Glutamatergic neuron (in vitro differentiated cells): ENCODE measurements around the gene PPDPF. TPM values are rescaled to one million over a fixed set of nuclear protein-coding genes. Genes with fewer than 3 reads are reported as not detected.
A peak's percentile ranks its signal among the peaks of the same experiment; 100 is the strongest.

Experiments
- DNase-seq: peaks from one replicate; pipeline ENCODE4 v3.0.0; 2022
- H3K27ac Mint-ChIP-seq: one replicate; pipeline ENCODE4 v1.8.0; 2020; ENCODE audit warnings: mild to moderate bottlenecking, mixed read lengths, inconsistent platforms; ENCODE audit not compliant: unreplicated experiment
- H3K27me3 Mint-ChIP-seq: one replicate; pipeline ENCODE4 v1.8.0; 2020; ENCODE audit warnings: mild to moderate bottlenecking, moderate library complexity, mixed read lengths, inconsistent platforms; ENCODE audit not compliant: unreplicated experiment
- H3K36me3 Mint-ChIP-seq: one replicate; pipeline ENCODE4 v1.8.0; 2020; ENCODE audit warnings: mild to moderate bottlenecking, mixed read lengths, inconsistent platforms; ENCODE audit not compliant: unreplicated experiment
- H3K4me1 Mint-ChIP-seq: one replicate; pipeline ENCODE4 v1.8.0; 2020; ENCODE audit warnings: mild to moderate bottlenecking, low read depth, mixed read lengths, inconsistent platforms; ENCODE audit not compliant: unreplicated experiment
- H3K4me3 Mint-ChIP-seq: one replicate; pipeline ENCODE4 v1.8.0; 2020; ENCODE audit warnings: mild to moderate bottlenecking, mixed read lengths, inconsistent platforms; ENCODE audit not compliant: unreplicated experiment
- H3K9me3 Mint-ChIP-seq: one replicate; pipeline ENCODE4 v1.8.0; 2020; ENCODE audit warnings: mild to moderate bottlenecking, moderate library complexity, mixed read lengths, inconsistent platforms; ENCODE audit not compliant: unreplicated experiment
- total RNA-seq: library from RNA; stranded (reverse); fragmentation: NEBNext Ultra II Directional; extraction: Animal tissue kit (Norgen Biotek cat#: 25700); gene quantifications from one replicate; pipeline ENCODE4 v1.2.1, GENCODE V29; 2021; ENCODE audit not compliant: unreplicated experiment
- TF ChIP-seq, protein P1 (sequence below): fragments of 200-600 bp; sonication (generic); IDR thresholded peaks from one replicate; pipeline ENCODE4 v1.5.0; 2021; ENCODE audit not compliant: partially characterized antibody, unreplicated experiment

Gene PPDPF
- total RNA-seq, 1 donor from 2014 or later: 293 TPM

DNA sequence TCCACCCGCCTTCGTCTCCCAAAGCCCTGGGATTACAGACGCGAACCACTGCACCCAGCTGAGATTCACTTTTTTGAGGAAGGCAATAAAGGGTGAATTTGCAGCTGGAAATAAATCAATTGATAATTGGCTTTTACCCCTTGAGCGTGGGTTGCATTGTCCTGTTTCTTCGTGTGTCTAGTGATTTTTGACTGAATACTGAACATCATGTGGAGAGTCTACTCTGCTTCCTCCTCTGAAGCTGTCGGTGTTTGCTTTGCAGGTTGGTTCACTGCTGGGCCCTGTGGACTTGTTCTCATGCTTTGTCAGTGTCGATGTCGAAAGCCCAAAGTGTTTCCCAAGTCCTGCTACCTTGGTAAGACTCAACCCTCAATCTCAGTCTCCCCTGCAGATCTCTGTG is 15.9 kb upstream of the PPDPF start:
- Mint-ChIP-seq H3K9me3 (peaks cover 14% of the 10 kb centered on the region), H3K27me3 (peaks cover 6% of the 10 kb centered on the region), H3K27ac (no peak overlapping the region), H3K36me3 (peaks cover 19% of the 10 kb centered on the region), H3K4me3 (no peak overlapping the region), H3K4me1 (peaks cover 2% of the 10 kb centered on the region)
- no peak for DNase-seq
- TF ChIP-seq, protein P1, sequence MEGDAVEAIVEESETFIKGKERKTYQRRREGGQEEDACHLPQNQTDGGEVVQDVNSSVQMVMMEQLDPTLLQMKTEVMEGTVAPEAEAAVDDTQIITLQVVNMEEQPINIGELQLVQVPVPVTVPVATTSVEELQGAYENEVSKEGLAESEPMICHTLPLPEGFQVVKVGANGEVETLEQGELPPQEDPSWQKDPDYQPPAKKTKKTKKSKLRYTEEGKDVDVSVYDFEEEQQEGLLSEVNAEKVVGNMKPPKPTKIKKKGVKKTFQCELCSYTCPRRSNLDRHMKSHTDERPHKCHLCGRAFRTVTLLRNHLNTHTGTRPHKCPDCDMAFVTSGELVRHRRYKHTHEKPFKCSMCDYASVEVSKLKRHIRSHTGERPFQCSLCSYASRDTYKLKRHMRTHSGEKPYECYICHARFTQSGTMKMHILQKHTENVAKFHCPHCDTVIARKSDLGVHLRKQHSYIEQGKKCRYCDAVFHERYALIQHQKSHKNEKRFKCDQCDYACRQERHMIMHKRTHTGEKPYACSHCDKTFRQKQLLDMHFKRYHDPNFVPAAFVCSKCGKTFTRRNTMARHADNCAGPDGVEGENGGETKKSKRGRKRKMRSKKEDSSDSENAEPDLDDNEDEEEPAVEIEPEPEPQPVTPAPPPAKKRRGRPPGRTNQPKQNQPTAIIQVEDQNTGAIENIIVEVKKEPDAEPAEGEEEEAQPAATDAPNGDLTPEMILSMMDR: no peak

DNA sequence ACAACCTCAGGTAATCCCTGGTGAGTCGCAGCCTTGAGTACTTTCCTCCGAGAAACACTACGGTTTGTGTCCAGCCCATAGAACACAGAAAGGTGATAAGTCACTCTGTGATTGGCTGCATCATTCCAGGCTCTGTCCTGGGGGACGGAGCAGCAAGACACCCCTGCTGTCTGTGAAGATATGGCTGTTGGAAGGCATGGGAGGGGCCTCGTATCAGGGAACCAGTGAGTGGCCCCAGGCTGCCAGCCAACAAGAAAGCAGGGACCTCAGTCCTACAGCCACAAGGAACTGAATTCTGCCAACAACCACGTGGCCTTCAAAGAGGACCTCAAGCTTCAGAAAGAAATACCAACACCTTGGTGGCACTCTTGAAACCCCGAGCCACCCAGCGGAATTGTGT is 15.3 kb upstream of the PPDPF start:
- no peak overlapping the region for H3K4me3 Mint-ChIP-seq
- TF ChIP-seq, protein P1: no peak
- peaks cover 21% of the 10 kb centered on the region for H3K36me3 Mint-ChIP-seq
- H3K27ac Mint-ChIP-seq: no peak overlapping the region
- no peak for DNase-seq
- peaks cover 6% of the 10 kb centered on the region for H3K27me3 Mint-ChIP-seq
- peaks cover 14% of the 10 kb centered on the region for H3K9me3 Mint-ChIP-seq
- peaks cover 2% of the 10 kb centered on the region for H3K4me1 Mint-ChIP-seq

DNA sequence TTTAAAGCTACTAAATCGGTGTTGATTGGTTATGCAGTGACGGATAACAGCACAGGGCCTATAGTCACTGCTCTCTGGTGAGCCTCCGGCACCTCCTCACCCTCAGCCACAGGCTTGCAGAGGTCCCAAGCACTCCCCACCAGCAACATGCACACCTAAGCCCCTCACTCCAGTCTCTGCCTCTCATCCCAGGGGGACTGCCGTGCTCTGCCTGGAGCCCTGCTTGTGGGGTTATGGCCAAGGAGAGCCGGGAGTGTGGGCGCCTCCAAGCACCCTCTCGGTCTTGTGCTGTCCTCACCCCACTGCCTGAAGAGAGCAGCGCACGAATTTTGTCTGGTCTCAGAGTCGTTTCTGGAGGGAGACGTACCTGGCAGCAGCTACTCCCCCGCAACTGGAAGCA is 14.8 kb upstream of the PPDPF start:
- H3K4me1 Mint-ChIP-seq: peaks cover 2% of the 10 kb centered on the region
- peaks cover 6% of the 10 kb centered on the region for H3K27me3 Mint-ChIP-seq
- H3K27ac Mint-ChIP-seq: no peak overlapping the region
- H3K9me3 Mint-ChIP-seq: peaks cover 14% of the 10 kb centered on the region
- DNase-seq: no peak
- no peak overlapping the region for H3K4me3 Mint-ChIP-seq
- TF ChIP-seq, protein P1: no peak
- H3K36me3 Mint-ChIP-seq: peaks cover 21% of the 10 kb centered on the region

DNA sequence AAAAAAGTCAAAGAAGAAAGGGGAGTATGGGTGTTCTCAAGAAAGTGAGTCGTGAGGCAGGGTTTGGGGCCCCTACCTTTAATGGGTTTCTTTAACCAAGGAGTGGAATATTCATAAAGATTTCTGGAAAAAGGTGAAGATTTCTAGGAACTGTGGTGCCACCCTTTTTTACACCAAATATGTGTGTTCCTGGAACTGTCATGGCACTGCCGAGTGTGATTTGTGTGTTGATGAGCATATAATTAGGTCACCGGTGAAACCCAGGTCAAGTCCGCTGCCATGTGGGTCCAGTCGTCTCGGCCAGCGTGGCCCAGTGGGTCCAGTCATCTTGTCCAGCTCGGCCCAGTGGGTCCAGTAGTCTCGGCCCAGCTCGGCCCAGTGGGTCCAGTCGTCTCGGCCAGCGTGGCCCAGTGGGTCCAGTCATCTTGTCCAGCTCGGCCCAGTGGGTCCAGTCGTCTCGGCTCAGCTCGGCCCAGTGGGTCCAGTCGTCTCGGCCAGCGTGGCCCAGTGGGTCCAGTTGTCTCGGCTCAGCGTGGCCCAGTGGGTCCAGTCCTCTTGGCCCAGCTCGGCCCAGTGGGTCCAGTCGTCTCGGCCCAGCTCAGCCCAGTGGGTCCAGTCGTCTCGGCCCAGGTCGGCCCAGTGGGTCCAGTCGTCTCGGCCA is 13.4 kb upstream of the PPDPF start:
- no peak for DNase-seq

DNA sequence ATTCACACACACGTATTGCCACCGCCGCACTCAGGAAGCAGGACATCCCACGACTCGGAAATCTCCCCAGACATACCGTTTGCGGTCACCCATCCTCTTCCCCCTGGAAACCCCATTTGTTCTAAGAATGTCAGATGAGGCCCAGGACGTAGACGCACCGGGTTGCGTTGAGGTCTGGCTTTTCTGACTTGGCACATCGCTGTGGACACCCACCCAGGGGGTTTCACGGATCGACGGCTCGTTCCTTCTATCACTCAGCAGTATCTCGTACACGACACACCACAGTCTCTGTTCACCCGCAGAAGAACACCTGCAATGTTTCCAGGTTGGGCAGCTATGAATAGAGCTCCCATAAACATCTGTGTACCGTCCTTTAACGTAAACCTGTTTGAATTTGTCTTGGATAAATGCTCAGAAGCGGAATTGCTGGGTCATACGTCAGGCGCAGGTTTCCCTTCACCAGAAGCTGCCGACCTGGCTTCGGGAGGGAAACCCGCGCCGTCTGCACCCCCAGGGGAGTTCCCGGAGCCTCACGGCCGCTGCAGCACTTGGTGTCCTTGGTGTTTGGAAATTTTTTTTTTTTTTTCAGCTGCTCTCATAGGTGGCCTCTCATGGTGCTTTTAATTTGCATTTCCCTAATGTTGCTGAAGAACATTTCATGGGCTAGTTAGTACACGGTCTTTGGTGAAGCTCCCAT is 12.3 kb upstream of the PPDPF start:
- H3K27me3 Mint-ChIP-seq: peaks cover 5% of the 10 kb centered on the region
- H3K9me3 Mint-ChIP-seq: peaks cover 12% of the 10 kb centered on the region
- H3K27ac Mint-ChIP-seq: no peak overlapping the region
- TF ChIP-seq, protein P1: no peak
- H3K4me3 Mint-ChIP-seq: peak overlapping the region; percentile 25
- H3K4me1 Mint-ChIP-seq: no peaks in the 10 kb centered on the region
- peaks cover 22% of the 10 kb centered on the region for H3K36me3 Mint-ChIP-seq
- DNase-seq: no peak

More for the DNA sequence above, 13.4 kb upstream of the PPDPF start:
- peaks cover 5% of the 10 kb centered on the region for H3K27me3 Mint-ChIP-seq
- TF ChIP-seq, protein P1: no peak
- H3K36me3 Mint-ChIP-seq: peaks cover 21% of the 10 kb centered on the region
- peaks cover 12% of the 10 kb centered on the region for H3K9me3 Mint-ChIP-seq
- no peak overlapping the region for H3K27ac Mint-ChIP-seq
- H3K4me3 Mint-ChIP-seq: no peak overlapping the region
- no peaks in the 10 kb centered on the region for H3K4me1 Mint-ChIP-seq
